Retina (tissue), 1 donor: ENCODE data around the gene TGM1.
"Not testable (repeated sequence)": the region's sequence is repeated elsewhere in the genome, so short reads cannot be mapped to it uniquely, and the experiment has no call there.

ENCODE experiments used
- DNase-seq: peaks from one replicate; pipeline ENCODE4 v3.0.0-alpha.2; 2016

Gene TGM1

GRCh38 chr14:24252289-24253124, 10.5 kb downstream of the TGM1 start:
- DNase-seq, result no peak

GRCh38 chr14:24251880-24252288, 11.1 kb downstream of the TGM1 start:
- no peak for DNase-seq

GRCh38 chr14:24250354-24250753, 12.6 kb downstream of the TGM1 start:
- no peak for DNase-seq

- no peak for DNase-seq
These were observed 13.6 kb downstream of the TGM1 start for GRCh38 chr14:24249230-24250021.

GRCh38 chr14:24247422-24247821, 15.6 kb downstream of the TGM1 start:
- no peak for DNase-seq

GRCh38 chr14:24246765-24247212, 16.2 kb downstream of the TGM1 start:
- no peak for DNase-seq

GRCh38 chr14:24245350-24245749, 17.6 kb downstream of the TGM1 start:
- DNase-seq, result not testable (repeated sequence)

- DNase-seq, result no peak
These were observed 19.6 kb downstream of the TGM1 start for GRCh38 chr14:24243336-24243836.

- DNase-seq, result peak; percentile 99
These were observed 21.0 kb downstream of the TGM1 start for GRCh38 chr14:24241829-24242443.

- DNase-seq, result no peak
These were observed 22.7 kb downstream of the TGM1 start for GRCh38 chr14:24240110-24240918.

GRCh38 chr14:24238527-24239037, 24.4 kb downstream of the TGM1 start:
- no peak for DNase-seq

- DNase-seq, result no peak
These were observed 24.9 kb downstream of the TGM1 start for GRCh38 chr14:24238123-24238522.

- no peak for DNase-seq
These were observed 25.5 kb downstream of the TGM1 start for GRCh38 chr14:24237463-24237955.

GRCh38 chr14:24236689-24237462, 26.1 kb downstream of the TGM1 start:
- DNase-seq, result no peak

- no peak for DNase-seq
These were observed 26.9 kb downstream of the TGM1 start for GRCh38 chr14:24235804-24236688.

- no peak for DNase-seq
These were observed 28.6 kb downstream of the TGM1 start for GRCh38 chr14:24234095-24235005.

- DNase-seq, result no peak
These were observed 29.5 kb downstream of the TGM1 start for GRCh38 chr14:24233538-24233866.

- DNase-seq, result no peak
These were observed 30.1 kb downstream of the TGM1 start, which contains the start of gene GMPR2 for GRCh38 chr14:24232645-24233537. Gene GMPR2, plus strand, starts transcription at chr14:24232929. Its CDS starts 325 bp downstream, at chr14:24233254.
